Panc1 (cell line): ENCODE measurements around the gene GUCY1A2.

Source experiments
- POLR2AphosphoS5 ChIP-seq: IDR thresholded peaks from 2 replicates; pipeline ENCODE4 v1.6.1; 2012; ENCODE audit warnings: mild to moderate bottlenecking, low read depth, low read length, moderate library complexity
- TF ChIP-seq, protein P1 (sequence below): fragments of 450-650 bp; IDR thresholded peaks from 2 replicates; pipeline ENCODE4 v1.5.1; 2017; ENCODE audit warnings: mild to moderate bottlenecking

DNA sequence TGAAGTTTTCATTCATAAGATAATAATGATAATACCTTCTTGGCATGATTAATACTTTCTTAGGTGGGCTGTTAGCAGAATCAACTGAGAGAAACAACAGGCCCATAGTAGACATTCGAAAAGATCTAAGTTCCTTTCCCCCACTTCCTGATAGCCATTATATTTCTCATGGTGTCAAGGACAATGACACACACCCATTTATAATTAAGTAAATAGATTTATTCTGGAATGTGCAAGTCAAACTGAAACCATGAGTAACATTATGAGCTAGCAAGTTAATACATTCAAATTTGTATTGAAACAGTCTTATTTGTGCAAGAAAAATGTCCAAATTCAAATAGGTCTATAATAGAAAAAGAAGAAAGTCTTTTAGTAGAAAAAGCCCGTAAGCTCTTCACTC is 301.1 kb downstream of the GUCY1A2 start:
- TF ChIP-seq, protein P1, sequence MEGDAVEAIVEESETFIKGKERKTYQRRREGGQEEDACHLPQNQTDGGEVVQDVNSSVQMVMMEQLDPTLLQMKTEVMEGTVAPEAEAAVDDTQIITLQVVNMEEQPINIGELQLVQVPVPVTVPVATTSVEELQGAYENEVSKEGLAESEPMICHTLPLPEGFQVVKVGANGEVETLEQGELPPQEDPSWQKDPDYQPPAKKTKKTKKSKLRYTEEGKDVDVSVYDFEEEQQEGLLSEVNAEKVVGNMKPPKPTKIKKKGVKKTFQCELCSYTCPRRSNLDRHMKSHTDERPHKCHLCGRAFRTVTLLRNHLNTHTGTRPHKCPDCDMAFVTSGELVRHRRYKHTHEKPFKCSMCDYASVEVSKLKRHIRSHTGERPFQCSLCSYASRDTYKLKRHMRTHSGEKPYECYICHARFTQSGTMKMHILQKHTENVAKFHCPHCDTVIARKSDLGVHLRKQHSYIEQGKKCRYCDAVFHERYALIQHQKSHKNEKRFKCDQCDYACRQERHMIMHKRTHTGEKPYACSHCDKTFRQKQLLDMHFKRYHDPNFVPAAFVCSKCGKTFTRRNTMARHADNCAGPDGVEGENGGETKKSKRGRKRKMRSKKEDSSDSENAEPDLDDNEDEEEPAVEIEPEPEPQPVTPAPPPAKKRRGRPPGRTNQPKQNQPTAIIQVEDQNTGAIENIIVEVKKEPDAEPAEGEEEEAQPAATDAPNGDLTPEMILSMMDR, result no peak
- no peak for TF ChIP-seq POLR2AphosphoS5
